ENCODE data around the gene SCYGR4.

Gene SCYGR4

DNA sequence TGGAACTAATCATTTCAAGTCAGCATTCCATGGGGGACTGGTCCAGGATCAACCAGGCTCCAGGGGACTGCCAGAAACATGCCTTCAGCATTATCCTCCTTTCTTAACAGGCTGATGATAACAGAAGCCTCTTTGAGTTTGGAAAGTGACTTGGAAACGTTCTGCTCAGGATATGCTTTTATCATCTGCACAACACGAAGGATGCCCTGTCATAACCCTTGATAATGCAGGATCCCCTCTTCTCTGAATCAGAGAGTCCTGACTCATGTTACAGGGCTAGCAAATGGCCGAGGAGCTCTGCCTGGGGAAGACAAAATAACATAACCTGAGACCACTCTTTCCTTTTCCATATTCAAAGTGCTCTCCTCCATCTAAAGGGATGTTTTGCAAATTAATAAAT is 9.4 kb upstream of the SCYGR4 start:
- no peak overlapping the region for H3K4me3 ChIP-seq (ENCODE audit: low read depth, low read length, poor library complexity, severe bottlenecking)
- no peaks in the 10 kb centered on the region for H4K20me1 ChIP-seq (ENCODE audit: insufficient read depth, low read length)
- H3K79me2 ChIP-seq (ENCODE audit: insufficient read depth, low read length), result no peaks in the 10 kb centered on the region
- no peak overlapping the region for H2AFZ ChIP-seq (ENCODE audit: low read length)
- H3K27me3 ChIP-seq (ENCODE audit: insufficient read depth, low read length), result no peaks in the 10 kb centered on the region
- no peaks in the 10 kb centered on the region for H3K36me3 ChIP-seq (ENCODE audit: insufficient read depth, low read length)
- no peak for TF ChIP-seq CTCF (IDR thresholded peaks at IDR 0.05; ENCODE audit: low read length)
- TF ChIP-seq EZH2 (IDR thresholded peaks at IDR 0.05; ENCODE audit: borderline replicate concordance, low read length), result no peak
- H3K9me2 ChIP-seq (ENCODE audit: low read depth, low read length), result no peaks in the 10 kb centered on the region
- H3F3A ChIP-seq (ENCODE audit: insufficient read depth, low read length), result no peaks in the 10 kb centered on the region
- H3K9me3 ChIP-seq (ENCODE audit: low read length), result no peaks in the 10 kb centered on the region
- H3K27ac ChIP-seq (ENCODE audit: low read depth, low read length, poor library complexity, severe bottlenecking), result no peak overlapping the region
- no peaks in the 10 kb centered on the region for H3K4me1 ChIP-seq (ENCODE audit: insufficient read depth, low read length, severe bottlenecking)
- H3K4me2 ChIP-seq (ENCODE audit: low read length), result no peak overlapping the region
- no peak overlapping the region for H3K9ac ChIP-seq (ENCODE audit: low read length)

DNA sequence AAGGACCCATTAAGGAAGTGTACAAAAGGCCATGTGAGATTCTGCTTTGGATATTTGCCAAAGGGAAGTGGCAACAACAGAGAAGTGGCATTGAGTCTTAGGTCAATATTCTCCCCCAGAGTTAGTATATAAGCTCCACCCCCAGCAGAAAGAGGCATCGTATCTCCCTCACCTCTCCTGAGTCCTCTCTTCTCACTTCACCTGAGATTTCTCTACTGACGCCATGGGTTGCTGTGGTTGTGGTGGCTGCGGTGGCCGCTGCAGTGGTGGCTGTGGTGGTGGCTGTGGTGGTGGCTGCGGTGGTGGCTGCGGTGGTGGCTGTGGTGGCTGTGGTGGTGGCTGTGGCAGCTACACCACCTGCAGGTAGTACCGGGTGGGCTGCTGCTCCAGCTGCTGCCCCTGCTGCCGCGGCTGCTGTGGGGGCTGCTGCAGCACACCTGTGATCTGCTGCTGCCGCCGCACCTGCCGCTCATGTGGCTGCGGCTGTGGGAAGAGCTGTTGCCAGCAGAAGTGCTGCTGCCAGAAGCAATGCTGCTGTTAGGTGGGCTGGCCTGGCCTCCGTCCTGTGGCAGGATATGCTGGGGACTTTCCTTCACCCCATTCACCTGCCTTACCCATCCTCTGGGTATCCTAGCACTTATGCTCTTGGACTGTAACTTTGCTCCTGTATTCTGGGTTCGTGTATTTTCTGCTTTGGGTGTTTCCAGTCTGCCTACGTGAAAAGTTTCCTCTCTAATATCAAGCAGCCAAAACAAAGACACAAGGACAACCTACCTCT is 8.5 kb upstream of the SCYGR4 start:
- Histone ChIP-seq H3K4me2 (ENCODE audit: low read length) (no peak overlapping the region), H3K4me1 (ENCODE audit: insufficient read depth, low read length, severe bottlenecking) (no peaks in the 10 kb centered on the region), H4K20me1 (ENCODE audit: insufficient read depth, low read length) (no peaks in the 10 kb centered on the region), H3K79me2 (ENCODE audit: insufficient read depth, low read length) (no peaks in the 10 kb centered on the region), H3F3A (ENCODE audit: insufficient read depth, low read length) (no peaks in the 10 kb centered on the region), H3K27me3 (ENCODE audit: insufficient read depth, low read length) (no peaks in the 10 kb centered on the region), H3K36me3 (ENCODE audit: insufficient read depth, low read length) (no peaks in the 10 kb centered on the region), H3K9me3 (ENCODE audit: low read length) (no peaks in the 10 kb centered on the region), H3K9me2 (ENCODE audit: low read depth, low read length) (no peaks in the 10 kb centered on the region), H2AFZ (ENCODE audit: low read length) (no peak overlapping the region), H3K27ac (ENCODE audit: low read depth, low read length, poor library complexity, severe bottlenecking) (no peak overlapping the region), H3K9ac (ENCODE audit: low read length) (no peak overlapping the region), H3K4me3 (ENCODE audit: low read depth, low read length, poor library complexity, severe bottlenecking) (no peak overlapping the region)
- no peak for TF ChIP-seq EZH2 (IDR thresholded peaks at IDR 0.05; ENCODE audit: borderline replicate concordance, low read length)
- no peak for TF ChIP-seq CTCF (IDR thresholded peaks at IDR 0.05; ENCODE audit: low read length)

GRCh38 chr2:227610123-227610522 is 7.2 kb upstream of the SCYGR4 start:
- Histone ChIP-seq H4K20me1 (ENCODE audit: insufficient read depth, low read length) (no peaks in the 10 kb centered on the region), H3K79me2 (ENCODE audit: insufficient read depth, low read length) (no peaks in the 10 kb centered on the region), H3F3A (ENCODE audit: insufficient read depth, low read length) (no peaks in the 10 kb centered on the region), H3K4me2 (ENCODE audit: low read length) (no peak overlapping the region), H3K27me3 (ENCODE audit: insufficient read depth, low read length) (no peaks in the 10 kb centered on the region), H3K9me2 (ENCODE audit: low read depth, low read length) (no peaks in the 10 kb centered on the region), H3K27ac (ENCODE audit: low read depth, low read length, poor library complexity, severe bottlenecking) (no peak overlapping the region), H3K4me3 (ENCODE audit: low read depth, low read length, poor library complexity, severe bottlenecking) (no peak overlapping the region), H2AFZ (ENCODE audit: low read length) (no peak overlapping the region), H3K9ac (ENCODE audit: low read length) (no peak overlapping the region), H3K36me3 (ENCODE audit: insufficient read depth, low read length) (no peaks in the 10 kb centered on the region), H3K4me1 (ENCODE audit: insufficient read depth, low read length, severe bottlenecking) (no peaks in the 10 kb centered on the region), H3K9me3 (ENCODE audit: low read length) (no peaks in the 10 kb centered on the region)
- TF ChIP-seq CTCF (IDR thresholded peaks at IDR 0.05; ENCODE audit: low read length), result no peak
- no peak for TF ChIP-seq EZH2 (IDR thresholded peaks at IDR 0.05; ENCODE audit: borderline replicate concordance, low read length)
